ENCODE results near the gene ANKS1B. TPM values are rescaled to one million over a fixed set of nuclear protein-coding genes. Genes with fewer than 3 reads are reported as not detected.

The ANKS1B gene
- total and polyA plus RNA-seq, 10 of the 15 experiments (the other 5 are each of a cell fraction or from before 2014, with no cell fraction given): 0.16 to 1.3 (median 0.82) TPM; not detected in 7

GRCh38 chr12:98852181-98852580 lies 1132.6 kb downstream of the ANKS1B start:
- no peak for ATAC-seq
- no peaks in the 10 kb centered on the region for H3K27me3 ChIP-seq (replicated peaks in 1 of 2; ENCODE audit: control insufficient read depth in 2 of 2, insufficient read depth in 2 of 2, low read length in 1 of 2)
- CTCF ChIA-PET: no interaction called here
- in situ Hi-C loops (cut with MboI) (no loop called here), intact Hi-C loops (cut with micrococcal nuclease; ENCODE audit: unreplicated experiment) (no loop called here)
- no peaks in the 10 kb centered on the region for H3K4me1 ChIP-seq (ENCODE audit: control insufficient read depth, insufficient read depth, low read length)
- H3K27ac ChIP-seq (ENCODE audit: control insufficient read depth, insufficient read depth): no peak overlapping the region
- no peaks in the 10 kb centered on the region for H3K36me3 ChIP-seq (ENCODE audit: control insufficient read depth in 2 of 2, insufficient read depth in 2 of 2, low read length in 1 of 2)
- no peak overlapping the region for H3K4me3 ChIP-seq
- H3K9me3 ChIP-seq (replicated peaks; ENCODE audit: control insufficient read depth, insufficient read depth, low read length): no peaks in the 10 kb centered on the region
- POLR2A ChIA-PET: no interaction called here
- H4K20me1 ChIP-seq (ENCODE audit: control insufficient read depth, insufficient read depth): no peaks in the 10 kb centered on the region
- no peak overlapping the region for H3K9ac ChIP-seq (ENCODE audit: control insufficient read depth, insufficient read depth, low read length)
- no peaks in the 10 kb centered on the region for H3K79me2 ChIP-seq (ENCODE audit: control insufficient read depth, insufficient read depth, low read length)
- TF ChIP-seq SMAD1 (IDR thresholded peaks at IDR 0.05; ENCODE audit: low read depth, partially characterized antibody): no peak
- no peak for TF ChIP-seq MYB (IDR thresholded peaks at IDR 0.05; ENCODE audit: borderline replicate concordance, low read depth, low read length)
- TF ChIP-seq MLLT1 (IDR thresholded peaks at IDR 0.05): no peak
- no peak for TF ChIP-seq ATF7 (IDR thresholded peaks at IDR 0.05; ENCODE audit: low read depth)
- no peak for TF ChIP-seq TCF3 (IDR thresholded peaks at IDR 0.05; ENCODE audit: borderline replicate concordance, insufficient read depth, low read depth, low read length)
- no peak for TF ChIP-seq CHD4 (IDR thresholded peaks at IDR 0.05)
- TF ChIP-seq SMAD5 (IDR thresholded peaks at IDR 0.05; ENCODE audit: low read depth): no peak
- TF ChIP-seq ZNF207 (IDR thresholded peaks at IDR 0.05; ENCODE audit: borderline replicate concordance): no peak
- no peak for TF ChIP-seq JUND (IDR thresholded peaks at IDR 0.05; ENCODE audit: low read depth, low read length)
- no peak for TF ChIP-seq BHLHE40 (IDR thresholded peaks at IDR 0.05; ENCODE audit: borderline replicate concordance in 1 of 2, low read depth in 2 of 2, low read length in 1 of 2)
- TF ChIP-seq POU2F2 (IDR thresholded peaks at IDR 0.05; ENCODE audit: borderline replicate concordance, low read depth, low read length): no peak
- no peak for TF ChIP-seq NR2F1 (conservative IDR thresholded peaks at IDR 0.05)
- TF ChIP-seq ZNF384 (IDR thresholded peaks at IDR 0.05; ENCODE audit: borderline replicate concordance, low read depth, low read length): no peak
- TF ChIP-seq CUX1 (IDR thresholded peaks at IDR 0.05; ENCODE audit: insufficient replicate concordance, low read depth, low read length): no peak
- TF ChIP-seq JUNB (IDR thresholded peaks at IDR 0.05): no peak
- TF ChIP-seq NFIC (IDR thresholded peaks at IDR 0.05; ENCODE audit: low read depth, low read length): no peak
- no peak for TF ChIP-seq PAX8 (IDR thresholded peaks at IDR 0.05)
- no peak for TF ChIP-seq RAD51 (IDR thresholded peaks at IDR 0.05)
- no peak for TF ChIP-seq EP300 (IDR thresholded peaks at IDR 0.05; ENCODE audit: borderline replicate concordance in 1 of 2, control insufficient read depth in 1 of 2, low read depth in 2 of 2, low read length in 2 of 2)
- 65% methylated on average over 2 of the region's 2 CpGs for WGBS (ENCODE audit: insufficient coverage, insufficient replicate concordance, low lambda C conversion rate, missing lambda C conversion rate)
- no TSS peak for BruUV-seq (replicated peaks)
- FAIRE-seq: no peak
- RAD21 ChIA-PET (ENCODE audit: unreplicated experiment): no interaction called here
- no peak overlapping the region for H2AFZ ChIP-seq (ENCODE audit: control insufficient read depth, low read depth, low read length)
- H3K4me2 ChIP-seq (ENCODE audit: control insufficient read depth, insufficient read depth): no peak overlapping the region
- SMC1A ChIA-PET (ENCODE audit: uncharacterized antibody, unreplicated experiment): no interaction called here
- DNase-seq (ENCODE audit: low read depth, low spot score): no peak
